Loucy (cell line): ENCODE data around the gene ATOH8.

Source experiments
- H2AFZ ChIP-seq: fragments of 200-600 bp; sonication (generic); 2 replicates; pipeline ENCODE4 v1.6.0; 2016; ENCODE audit warnings: antibody characterized with exemption, mild to moderate bottlenecking, low read length, moderate library complexity
- H3F3A ChIP-seq: fragments of 200-600 bp; 2 replicates; pipeline ENCODE4 v1.6.0; 2016; ENCODE audit warnings: antibody characterized with exemption, low read depth, mild to moderate bottlenecking
- H3K27me3 ChIP-seq: fragments of 200-600 bp; sonication (generic); 2 replicates; pipeline ENCODE4 v1.6.1; 2014; ENCODE audit warnings: low read length, mild to moderate bottlenecking; ENCODE audit not compliant: insufficient read depth, poor library complexity, severe bottlenecking
- H3K36me3 ChIP-seq: fragments of 200-600 bp; sonication (generic); 2 replicates; pipeline ENCODE4 v1.6.1; 2016; ENCODE audit warnings: low read length; ENCODE audit not compliant: insufficient read depth
- H3K4me1 ChIP-seq: fragments of 200-600 bp; sonication (generic); 2 replicates; pipeline ENCODE4 v1.5.1; 2014; ENCODE audit warnings: low read length, mild to moderate bottlenecking; ENCODE audit not compliant: insufficient read depth, poor library complexity, severe bottlenecking
- H3K4me2 ChIP-seq: fragments of 200-600 bp; sonication (generic); 2 replicates; pipeline ENCODE4 v1.6.0; 2014; ENCODE audit warnings: antibody characterized with exemption, low read length, low read depth, mild to moderate bottlenecking; ENCODE audit not compliant: poor library complexity, severe bottlenecking
- H3K4me3 ChIP-seq: fragments of 200-600 bp; sonication (generic); 2 replicates; pipeline ENCODE4 v1.5.1; 2014; ENCODE audit warnings: low read length, mild to moderate bottlenecking, mixed read lengths; ENCODE audit not compliant: poor library complexity, severe bottlenecking
- H3K79me2 ChIP-seq: fragments of 200-600 bp; sonication (generic); 2 replicates; pipeline ENCODE4 v1.6.1; 2014; ENCODE audit warnings: low read length; ENCODE audit not compliant: insufficient read depth
- H3K9ac ChIP-seq: fragments of 200-600 bp; sonication (generic); 2 replicates; pipeline ENCODE4 v1.6.0; 2014; ENCODE audit warnings: mild to moderate bottlenecking, low read depth, low read length, moderate library complexity; ENCODE audit not compliant: poor library complexity, severe bottlenecking
- H3K9me2 ChIP-seq: fragments of 200-600 bp; sonication (generic); replicated peaks from 2 replicates; pipeline ENCODE4 v1.6.1; 2016; ENCODE audit warnings: low read depth, low read length, mixed read lengths
- H3K9me3 ChIP-seq: fragments of 200-600 bp; sonication (generic); 2 replicates; pipeline ENCODE4 v1.6.1; 2014; ENCODE audit warnings: mild to moderate bottlenecking, antibody characterized with exemption, low read length, low read depth; ENCODE audit not compliant: insufficient read depth
- H4K20me1 ChIP-seq: fragments of 200-600 bp; sonication (generic); 2 replicates; pipeline ENCODE4 v1.6.0; 2014; ENCODE audit warnings: antibody characterized with exemption, low read length, mild to moderate bottlenecking; ENCODE audit not compliant: insufficient read depth, poor library complexity, severe bottlenecking
- CTCF ChIP-seq: fragments of 200-600 bp; sonication (generic); conservative IDR thresholded peaks from 2 replicates; pipeline ENCODE4 v1.5.1; 2014; ENCODE audit warnings: mild to moderate bottlenecking, antibody characterized with exemption, low read length
- EZH2phosphoT487 ChIP-seq: fragments of 200-600 bp; IDR thresholded peaks from 2 replicates; pipeline ENCODE4 v1.6.1; 2018; ENCODE audit warnings: antibody characterized with exemption, mild to moderate bottlenecking, moderate library complexity, borderline replicate concordance

Gene ATOH8

GRCh38 chr2:85761512-85761944 is 7.7 kb downstream of the ATOH8 start:
- H3K9me2 ChIP-seq, result no peaks in the 10 kb centered on the region
- TF ChIP-seq EZH2phosphoT487 (no peak), CTCF (no peak)
- no peaks in the 10 kb centered on the region for H4K20me1 ChIP-seq
- H3F3A ChIP-seq, result no peaks in the 10 kb centered on the region
- H3K36me3 ChIP-seq, result no peaks in the 10 kb centered on the region
- no peaks in the 10 kb centered on the region for H3K79me2 ChIP-seq
- no peak overlapping the region for H3K4me3 ChIP-seq
- no peak overlapping the region for H3K4me2 ChIP-seq
- no peaks in the 10 kb centered on the region for H3K9me3 ChIP-seq
- no peaks in the 10 kb centered on the region for H3K27me3 ChIP-seq
- no peak overlapping the region for H2AFZ ChIP-seq
- no peaks in the 10 kb centered on the region for H3K4me1 ChIP-seq
- H3K9ac ChIP-seq, result no peak overlapping the region

GRCh38 chr2:85761946-85762345 is 8.2 kb downstream of the ATOH8 start:
- H3K79me2 ChIP-seq, result no peaks in the 10 kb centered on the region
- no peak overlapping the region for H2AFZ ChIP-seq
- H3K9me3 ChIP-seq, result no peaks in the 10 kb centered on the region
- H3K4me2 ChIP-seq, result no peak overlapping the region
- no peak overlapping the region for H3K4me3 ChIP-seq
- no peaks in the 10 kb centered on the region for H3F3A ChIP-seq
- no peaks in the 10 kb centered on the region for H3K36me3 ChIP-seq
- TF ChIP-seq CTCF (no peak), EZH2phosphoT487 (no peak)
- no peaks in the 10 kb centered on the region for H3K27me3 ChIP-seq
- H3K9ac ChIP-seq, result no peak overlapping the region
- H3K4me1 ChIP-seq, result no peaks in the 10 kb centered on the region
- H3K9me2 ChIP-seq, result no peaks in the 10 kb centered on the region
- no peaks in the 10 kb centered on the region for H4K20me1 ChIP-seq

- Histone ChIP-seq H3K27me3 (no peaks in the 10 kb centered on the region), H3K9ac (no peak overlapping the region), H3F3A (no peaks in the 10 kb centered on the region), H3K79me2 (no peaks in the 10 kb centered on the region), H3K9me3 (no peaks in the 10 kb centered on the region), H2AFZ (no peak overlapping the region), H3K4me1 (no peaks in the 10 kb centered on the region), H3K9me2 (no peaks in the 10 kb centered on the region), H3K36me3 (no peaks in the 10 kb centered on the region), H3K4me2 (no peak overlapping the region), H3K4me3 (no peak overlapping the region), H4K20me1 (no peaks in the 10 kb centered on the region)
- TF ChIP-seq EZH2phosphoT487 (no peak), CTCF (no peak)
Observed at GRCh38 chr2:85763132-85763531, 9.3 kb downstream of the ATOH8 start.
